DND-41 (cell line): ENCODE data around the gene NDUFAF4.

Experiments used
- ATAC-seq: fragments of 200-7000 bp; cut with Tn5 transposase; 3 replicates; pipeline ENCODE4 v1.9.1; 2021; ENCODE audit warnings: low read depth; ENCODE audit not compliant: insufficient read depth
- DNase-seq: peaks from one replicate; pipeline ENCODE4 v3.0.0-alpha.2; 2020
- H2AFZ ChIP-seq: 2 replicates; pipeline ENCODE4 v1.6.0; 2012; ENCODE audit warnings: low read depth, low read length
- H3K27ac ChIP-seq: 2 replicates; pipeline ENCODE4 v1.5.1; 2012; ENCODE audit warnings: low read length, inconsistent platforms
- H3K27me3 ChIP-seq: fragments of 200-600 bp; sonication (generic); 2 replicates; pipeline ENCODE4 v1.6.0; 2012; ENCODE audit warnings: low read length, mild to moderate bottlenecking, inconsistent platforms; ENCODE audit not compliant: insufficient read depth, poor library complexity
- H3K36me3 ChIP-seq: 2 replicates; pipeline ENCODE4 v1.5.1; 2012; ENCODE audit warnings: low read length, inconsistent platforms; ENCODE audit not compliant: insufficient read depth
- H3K4me1 ChIP-seq: 2 replicates; pipeline ENCODE4 v1.5.1; 2012; ENCODE audit warnings: mild to moderate bottlenecking, low read length; ENCODE audit not compliant: insufficient read depth
- H3K4me2 ChIP-seq: 2 replicates; pipeline ENCODE4 v1.6.0; 2012; ENCODE audit warnings: mild to moderate bottlenecking, moderate library complexity, low read length, inconsistent platforms; ENCODE audit not compliant: insufficient read depth
- H3K4me3 ChIP-seq, 2 experiments: fragments of 200-600 bp in 1 of 2; shearing (Covaris generic) in 1 of 2; 2 replicates each; pipeline ENCODE4 v1.5.1; 2012 to 2016; ENCODE audit warnings: inconsistent platforms in 2 of 2, low read length in 2 of 2, mild to moderate bottlenecking in 2 of 2, low read depth in 1 of 2, moderate library complexity in 1 of 2
- H3K79me2 ChIP-seq: 2 replicates; pipeline ENCODE4 v1.6.0; 2012; ENCODE audit warnings: low read length, inconsistent platforms; ENCODE audit not compliant: insufficient read depth
- H3K9ac ChIP-seq: 2 replicates; pipeline ENCODE4 v1.6.0; 2012; ENCODE audit warnings: low read depth, mild to moderate bottlenecking, inconsistent platforms, low read length, moderate library complexity
- H3K9me3 ChIP-seq: 2 replicates; pipeline ENCODE4 v1.5.1; 2012; ENCODE audit warnings: low read length, moderate library complexity, mild to moderate bottlenecking, inconsistent platforms; ENCODE audit not compliant: insufficient read depth, severe bottlenecking
- H4K20me1 ChIP-seq: 2 replicates; pipeline ENCODE4 v1.6.0; 2012; ENCODE audit warnings: low read length; ENCODE audit not compliant: insufficient read depth
- EZH2 ChIP-seq: IDR thresholded peaks from 3 replicates; pipeline ENCODE4 v1.6.1; 2012; ENCODE audit warnings: borderline replicate concordance, low read depth, mild to moderate bottlenecking, moderate library complexity, low read length, inconsistent platforms; ENCODE audit not compliant: severe bottlenecking
- TF ChIP-seq, protein P1 (sequence below): IDR thresholded peaks from 2 replicates; pipeline ENCODE4 v1.5.1; 2012; ENCODE audit warnings: borderline replicate concordance, low read length, moderate library complexity, mild to moderate bottlenecking; ENCODE audit not compliant: poor library complexity, severe bottlenecking; ENCODE audit errors: extremely low read depth

The NDUFAF4 gene

DNA sequence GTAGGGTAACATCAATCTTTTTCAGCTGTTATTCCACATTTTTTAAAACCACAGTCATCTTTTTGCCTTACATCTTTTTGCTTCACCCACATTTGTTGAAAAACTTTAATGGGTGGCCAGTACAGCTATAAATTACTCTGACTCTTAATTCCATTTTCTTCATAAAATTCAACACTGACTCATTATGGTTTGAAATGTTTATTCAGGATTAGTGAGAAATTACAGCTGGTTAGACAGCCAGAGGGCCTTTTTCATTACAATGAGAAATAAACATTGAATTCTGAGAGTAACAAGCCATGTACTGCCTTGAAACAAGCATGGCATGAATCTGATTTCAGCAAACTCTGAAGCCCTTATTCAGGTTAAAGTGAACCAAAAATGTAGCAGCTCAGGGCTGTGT lies 19.5 kb downstream of the NDUFAF4 start:
- Histone ChIP-seq H3K9ac (no peak overlapping the region), H3K9me3 (no peaks in the 10 kb centered on the region), H3K4me2 (no peak overlapping the region), H2AFZ (no peak overlapping the region), H3K4me3 (no peak overlapping the region), H3K4me1 (peaks cover 9% of the 10 kb centered on the region), H3K27ac (no peak overlapping the region), H3K79me2 (no peaks in the 10 kb centered on the region), H4K20me1 (no peaks in the 10 kb centered on the region), H3K27me3 (no peaks in the 10 kb centered on the region), H3K36me3 (no peaks in the 10 kb centered on the region)
- TF ChIP-seq, protein P1, sequence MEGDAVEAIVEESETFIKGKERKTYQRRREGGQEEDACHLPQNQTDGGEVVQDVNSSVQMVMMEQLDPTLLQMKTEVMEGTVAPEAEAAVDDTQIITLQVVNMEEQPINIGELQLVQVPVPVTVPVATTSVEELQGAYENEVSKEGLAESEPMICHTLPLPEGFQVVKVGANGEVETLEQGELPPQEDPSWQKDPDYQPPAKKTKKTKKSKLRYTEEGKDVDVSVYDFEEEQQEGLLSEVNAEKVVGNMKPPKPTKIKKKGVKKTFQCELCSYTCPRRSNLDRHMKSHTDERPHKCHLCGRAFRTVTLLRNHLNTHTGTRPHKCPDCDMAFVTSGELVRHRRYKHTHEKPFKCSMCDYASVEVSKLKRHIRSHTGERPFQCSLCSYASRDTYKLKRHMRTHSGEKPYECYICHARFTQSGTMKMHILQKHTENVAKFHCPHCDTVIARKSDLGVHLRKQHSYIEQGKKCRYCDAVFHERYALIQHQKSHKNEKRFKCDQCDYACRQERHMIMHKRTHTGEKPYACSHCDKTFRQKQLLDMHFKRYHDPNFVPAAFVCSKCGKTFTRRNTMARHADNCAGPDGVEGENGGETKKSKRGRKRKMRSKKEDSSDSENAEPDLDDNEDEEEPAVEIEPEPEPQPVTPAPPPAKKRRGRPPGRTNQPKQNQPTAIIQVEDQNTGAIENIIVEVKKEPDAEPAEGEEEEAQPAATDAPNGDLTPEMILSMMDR: no peak
- ATAC-seq (no peak), DNase-seq (no peak)

DNA sequence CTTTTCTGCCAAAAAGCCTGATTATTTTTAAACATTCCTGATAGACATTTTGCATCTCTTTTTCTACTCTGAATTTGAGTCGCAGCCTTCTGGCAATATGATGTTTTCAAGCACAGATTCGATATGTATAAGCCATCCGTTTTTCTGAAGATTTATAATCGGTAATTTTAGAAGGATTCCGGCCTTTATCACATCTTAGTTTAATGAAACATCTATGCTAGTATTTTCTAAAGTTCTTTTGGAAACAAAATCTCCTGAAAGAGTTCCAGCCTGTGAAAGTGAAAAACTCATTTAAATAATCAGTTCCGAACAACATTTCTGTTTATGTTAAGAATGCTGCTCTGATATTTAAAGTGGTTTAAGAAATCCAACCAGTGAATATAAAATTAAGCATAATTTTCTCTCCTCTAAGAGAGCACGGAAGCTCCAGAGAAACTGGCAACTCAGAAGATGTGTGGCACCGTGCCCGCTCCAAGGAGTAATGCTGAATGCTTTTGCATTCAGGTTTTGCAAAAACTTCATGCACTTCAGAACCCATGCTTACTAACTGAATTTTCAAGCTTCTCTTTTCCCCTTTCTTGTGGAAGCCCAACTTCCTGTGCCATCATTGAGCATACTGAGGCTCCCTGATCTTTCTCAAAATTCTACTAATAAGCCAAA lies 20.7 kb downstream of the NDUFAF4 start:
- DNase-seq (no peak), ATAC-seq (peak; percentile 83)
- Histone ChIP-seq H3K4me2 (no peak overlapping the region), H4K20me1 (no peaks in the 10 kb centered on the region), H3K27ac (no peak overlapping the region), H3K9me3 (no peaks in the 10 kb centered on the region), H2AFZ (no peak overlapping the region), H3K9ac (no peak overlapping the region), H3K36me3 (no peaks in the 10 kb centered on the region), H3K4me3 (no peak overlapping the region), H3K79me2 (no peaks in the 10 kb centered on the region), H3K27me3 (peaks cover 3% of the 10 kb centered on the region), H3K4me1 (peaks cover 9% of the 10 kb centered on the region)
- TF ChIP-seq EZH2: no peak

DNA sequence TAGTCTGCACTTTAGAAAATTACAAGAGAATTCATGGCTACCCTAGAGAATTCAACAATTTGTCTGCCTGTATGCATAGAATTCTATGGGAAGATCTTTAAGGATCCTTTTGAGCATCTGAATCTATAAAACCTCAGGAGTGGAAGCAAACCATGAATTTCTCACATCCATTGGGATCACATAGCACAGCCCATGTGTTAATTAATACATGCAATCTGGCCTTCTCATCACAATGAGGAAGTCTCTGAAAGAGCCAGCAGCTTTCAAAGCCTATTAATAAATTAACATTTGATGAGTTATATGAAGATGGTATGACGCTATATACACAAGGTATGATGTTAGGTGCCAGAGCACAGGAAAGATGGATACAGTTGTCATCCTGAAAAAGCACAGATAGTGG lies 24.7 kb downstream of the NDUFAF4 start:
- Histone ChIP-seq H3K4me1 (peaks cover 9% of the 10 kb centered on the region), H3K9me3 (no peaks in the 10 kb centered on the region), H3K36me3 (no peaks in the 10 kb centered on the region), H3K4me3 (no peak overlapping the region), H4K20me1 (no peaks in the 10 kb centered on the region), H3K4me2 (no peak overlapping the region), H3K27ac (no peak overlapping the region), H3K79me2 (no peaks in the 10 kb centered on the region), H3K27me3 (peaks cover 9% of the 10 kb centered on the region), H2AFZ (no peak overlapping the region), H3K9ac (no peak overlapping the region)
- TF ChIP-seq EZH2: no peak
- TF ChIP-seq, protein P1: no peak
- no peak for ATAC-seq
- no peak for DNase-seq

DNA sequence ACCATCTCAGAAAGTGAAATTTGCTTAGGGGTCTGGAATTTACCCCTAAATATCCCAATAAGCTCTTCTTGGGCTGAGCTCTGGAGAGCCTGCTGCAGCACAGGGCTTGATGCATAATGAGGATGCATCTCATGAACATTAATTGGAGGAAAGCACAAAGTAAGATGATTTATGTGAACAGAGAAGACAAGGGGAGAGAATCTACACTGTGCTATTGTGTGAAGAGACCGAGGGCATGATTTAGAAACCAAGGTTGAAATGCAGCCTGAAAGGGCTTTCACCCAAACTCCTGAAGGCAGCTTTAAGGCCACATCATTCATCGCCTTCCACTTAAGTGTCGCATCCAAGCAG lies 32.7 kb downstream of the NDUFAF4 start:
- H4K20me1 ChIP-seq: no peaks in the 10 kb centered on the region
- ATAC-seq (no peak), DNase-seq (no peak)
- no peak overlapping the region for H2AFZ ChIP-seq
- H3K4me2 ChIP-seq: no peak overlapping the region
- no peaks in the 10 kb centered on the region for H3K9me3 ChIP-seq
- peaks cover 31% of the 10 kb centered on the region for H3K27me3 ChIP-seq
- H3K4me1 ChIP-seq: no peaks in the 10 kb centered on the region
- no peak overlapping the region for H3K27ac ChIP-seq
- H3K79me2 ChIP-seq: no peaks in the 10 kb centered on the region
- H3K9ac ChIP-seq: no peak overlapping the region
- H3K36me3 ChIP-seq: no peaks in the 10 kb centered on the region
- H3K4me3 ChIP-seq: no peak overlapping the region
- TF ChIP-seq, protein P1: no peak
- no peak for TF ChIP-seq EZH2
